GM10266 (cell line): ENCODE results near the gene POMP.

Experiments used
- DNase-seq: peaks from one replicate; pipeline ENCODE4 v3.0.0; 2012; ENCODE audit errors: extremely low spot score
- TF ChIP-seq, protein P1 (sequence below): IDR thresholded peaks from 2 replicates; pipeline ENCODE4 v1.5.1; 2012; ENCODE audit warnings: mild to moderate bottlenecking, low read depth; ENCODE audit not compliant: control insufficient read depth, insufficient read depth; ENCODE audit errors: missing control alignments

POMP gene

GRCh38 chr13:28618230-28618994 lies 40.5 kb upstream of the POMP start:
- TF ChIP-seq, protein P1, sequence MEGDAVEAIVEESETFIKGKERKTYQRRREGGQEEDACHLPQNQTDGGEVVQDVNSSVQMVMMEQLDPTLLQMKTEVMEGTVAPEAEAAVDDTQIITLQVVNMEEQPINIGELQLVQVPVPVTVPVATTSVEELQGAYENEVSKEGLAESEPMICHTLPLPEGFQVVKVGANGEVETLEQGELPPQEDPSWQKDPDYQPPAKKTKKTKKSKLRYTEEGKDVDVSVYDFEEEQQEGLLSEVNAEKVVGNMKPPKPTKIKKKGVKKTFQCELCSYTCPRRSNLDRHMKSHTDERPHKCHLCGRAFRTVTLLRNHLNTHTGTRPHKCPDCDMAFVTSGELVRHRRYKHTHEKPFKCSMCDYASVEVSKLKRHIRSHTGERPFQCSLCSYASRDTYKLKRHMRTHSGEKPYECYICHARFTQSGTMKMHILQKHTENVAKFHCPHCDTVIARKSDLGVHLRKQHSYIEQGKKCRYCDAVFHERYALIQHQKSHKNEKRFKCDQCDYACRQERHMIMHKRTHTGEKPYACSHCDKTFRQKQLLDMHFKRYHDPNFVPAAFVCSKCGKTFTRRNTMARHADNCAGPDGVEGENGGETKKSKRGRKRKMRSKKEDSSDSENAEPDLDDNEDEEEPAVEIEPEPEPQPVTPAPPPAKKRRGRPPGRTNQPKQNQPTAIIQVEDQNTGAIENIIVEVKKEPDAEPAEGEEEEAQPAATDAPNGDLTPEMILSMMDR = no peak

GRCh38 chr13:28620011-28620830 lies 38.7 kb upstream of the POMP start:
- no peak for DNase-seq

More at GRCh38 chr13:28618230-28618994, 40.5 kb upstream of the POMP start:
- no peak for DNase-seq

DNA sequence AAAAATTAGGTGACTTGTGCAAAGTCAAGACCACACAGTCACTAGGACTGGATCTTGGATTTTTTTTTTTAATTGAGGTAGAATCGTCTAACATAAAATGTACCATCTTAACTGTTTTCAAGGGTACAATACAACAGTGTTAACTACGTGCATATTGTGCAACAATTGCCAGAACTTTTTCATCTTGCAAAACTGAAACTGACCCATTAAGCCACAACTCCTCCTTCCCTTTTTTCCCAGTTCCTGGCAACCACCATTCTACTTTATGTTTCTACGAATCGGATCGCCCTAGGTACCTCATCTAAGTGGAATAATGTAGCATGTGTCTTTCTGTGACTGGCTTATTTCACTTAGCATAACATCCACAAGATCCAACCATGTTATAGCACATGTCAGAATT lies 37.5 kb upstream of the POMP start:
- no peak for DNase-seq
- TF ChIP-seq, protein P1 = no peak

More at GRCh38 chr13:28620011-28620830, 38.7 kb upstream of the POMP start:
- TF ChIP-seq, protein P1 = no peak

DNA sequence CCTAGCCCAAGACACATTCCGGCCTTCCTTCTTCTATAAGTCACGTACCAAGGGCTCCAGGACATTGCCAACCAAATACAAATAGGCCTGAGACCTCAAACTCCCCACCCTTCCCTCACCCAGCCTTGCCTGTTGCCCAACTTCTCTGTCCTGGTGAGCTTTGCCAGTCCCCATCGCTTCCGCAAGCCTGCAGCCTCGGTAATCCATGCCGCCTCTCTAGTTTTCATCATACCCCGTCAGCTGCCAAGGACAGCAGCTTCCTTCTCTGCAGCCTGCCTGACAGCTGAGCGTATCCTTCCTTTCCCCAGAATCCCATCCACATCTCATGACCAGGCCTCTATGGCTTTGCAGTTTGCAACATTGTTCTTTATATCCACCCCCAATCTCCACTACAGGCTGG lies 36.6 kb upstream of the POMP start:
- TF ChIP-seq, protein P1 = no peak

GRCh38 chr13:28623782-28624706 lies 34.9 kb upstream of the POMP start:
- no peak for DNase-seq
- TF ChIP-seq, protein P1 = no peak

More for the DNA sequence above, 36.6 kb upstream of the POMP start:
- no peak for DNase-seq

GRCh38 chr13:28624707-28625432 lies 34.1 kb upstream of the POMP start:
- TF ChIP-seq, protein P1 = no peak
- no peak for DNase-seq
